Stomach (tissue), 9 donors: ENCODE results near the gene ADAMTS15. TPM values are rescaled to one million over a fixed set of nuclear protein-coding genes. Genes with fewer than 3 reads are reported as not detected.

Source experiments
- DNase-seq, 2 donors: peaks; one replicate each; pipeline versions ENCODE4 v3.0.0 to v3.0.0-alpha.2; 2013 to 2019
- H3K27ac ChIP-seq, 5 donors: fragments of 200-600 bp in 4 of 5; sonication (generic) in 4 of 5; one replicate each; pipeline ENCODE4 v1.5.1; 2013 to 2019; ENCODE audit warnings: mild to moderate bottlenecking in 1 of 5, moderate library complexity in 1 of 5
- H3K27me3 ChIP-seq, 3 donors: fragments of 200-600 bp; sonication (generic); one replicate each; pipeline ENCODE4 v1.5.1; 2017 to 2019; ENCODE audit warnings: mixed run types in 1 of 3
- H3K36me3 ChIP-seq, 4 donors: fragments of 200-600 bp; sonication (generic); 1 replicate in 3 of 4; 2 replicates in 1 of 4; pipeline ENCODE4 v1.5.1; 2016 to 2019
- H3K4me1 ChIP-seq, 4 donors: fragments of 200-600 bp; sonication (generic); one replicate each; pipeline ENCODE4 v1.5.1; 2016 to 2019
- H3K4me3 ChIP-seq, 4 donors: fragments of 200-600 bp; sonication (generic) in 3 of 4; one replicate each; pipeline ENCODE4 v1.5.1; 2016 to 2019; ENCODE audit warnings: mild to moderate bottlenecking in 1 of 4
- H3K9me3 ChIP-seq, 4 donors: fragments of 200-600 bp; sonication (generic); one replicate each; pipeline ENCODE4 v1.5.1; 2016 to 2019
- CTCF ChIP-seq, 7 experiments: fragments of 450-650 bp in 4 of 7; fragments of 200-600 bp in 3 of 7; sonication (generic) in 3 of 7; IDR thresholded peaks; one replicate each; pipeline ENCODE4 v1.5.1; 2016 to 2019; ENCODE audit warnings: antibody characterized with exemption in 7 of 7, control low read depth in 2 of 7, mild to moderate bottlenecking in 1 of 7
- EP300 ChIP-seq: sonication (generic); formaldehyde crosslinking; IDR thresholded peaks from one replicate; pipeline ENCODE4 v1.6.1; 2017; ENCODE audit warnings: antibody characterized with exemption
- POLR2A ChIP-seq, 4 donors: fragments of 450-650 bp; IDR thresholded peaks; one replicate each; pipeline ENCODE4 v1.6.1; 2016; ENCODE audit warnings: antibody characterized with exemption in 4 of 4, control low read depth in 2 of 4, mild to moderate bottlenecking in 1 of 4, moderate library complexity in 1 of 4
- POLR2AphosphoS5 ChIP-seq, 3 donors: sonication (generic); formaldehyde crosslinking; IDR thresholded peaks; one replicate each; pipeline ENCODE4 v1.6.1; 2016; ENCODE audit warnings: antibody characterized with exemption in 3 of 3
- WGBS, 5 donors: extraction: QIAGEN DNeasy Blood & Tissue Kit in 3 of 5; methylation state at CpG; one replicate each; pipeline versions ENCODE4 v1.1.5 to v1.1.7; 2013 to 2018; 5-methylcytosine and 5-hydroxymethylcytosine counted together
- intact Hi-C: fragments of 100-400 bp; cut with DNase I; formaldehyde crosslinking; loops from one replicate; pipeline ENCODE4 v1.15.1; 2023; ENCODE audit warnings: low total_unique reads
- polyA plus RNA-seq, 3 donors: library from polyadenylated mRNA; stranded (reverse); fragments of 200-250 nt; gene quantifications; one replicate each; pipeline ENCODE4 v1.2.3, GENCODE V29; 2013
- total RNA-seq, 5 donors: library from RNA; depleted of rRNA; stranded (reverse); fragments of >200 nt; gene quantifications; one replicate each; pipeline versions ENCODE4 v1.1.0 to v1.2.3, GENCODE V29; 2014 to 2016
- donor health status: healthy with polysubstance abuse.
- donor health status: Bipolar disorder and iron deficiency.
- donor health status: healthy.

ADAMTS15 gene
- total and polyA plus RNA-seq, 8 donors, result 1.4 to 23.5 (median 2.4) TPM

- no peak for TF ChIP-seq POLR2AphosphoS5 (IDR thresholded peaks at IDR 0.05)
- TF ChIP-seq CTCF (IDR thresholded peaks at IDR 0.05), result no peak
- TF ChIP-seq EP300, result no peak
- no peak for TF ChIP-seq POLR2A (IDR thresholded peaks at IDR 0.05)
- Histone ChIP-seq H3K4me1 (peaks cover 0 to 48% (median 17%) of the 10 kb centered on the region in 4 donors), H3K27ac (peak overlapping the region in 1 of 5 donors; percentile 86), H3K27me3 (peaks cover 0 to 9% (median 6%) of the 10 kb centered on the region in 3 donors), H3K36me3 (peaks cover 0 to 9% (median 3%) of the 10 kb centered on the region in 4 donors), H3K4me3 (no peak overlapping the region), H3K9me3 (no peaks in the 10 kb centered on the region)
- intact Hi-C loops, result no loop called here
- no peak for DNase-seq
- WGBS, 5 donors, result 87 to 91% (median 88%) methylated on average over 8 to 11 of the region's 11 CpGs
Measured at GRCh38 chr11:130405428-130405827, 43.0 kb upstream of the ADAMTS15 start.

GRCh38 chr11:130407978-130408377 lies 40.5 kb upstream of the ADAMTS15 start:
- 41 to 63% (median 54%) methylated on average over 7 of the region's 7 CpGs for WGBS, 5 donors
- Histone ChIP-seq H3K36me3 (peaks cover 0 to 12% (median 3%) of the 10 kb centered on the region in 4 donors), H3K4me1 (peaks cover 0 to 24% (median 9%) of the 10 kb centered on the region in 4 donors), H3K27ac (peak overlapping the region in 2 of 5 donors; percentile 33 to 86), H3K9me3 (no peaks in the 10 kb centered on the region), H3K27me3 (peaks cover 0 to 9% (median 6%) of the 10 kb centered on the region in 3 donors), H3K4me3 (no peak overlapping the region)
- DNase-seq, result no peak
- intact Hi-C loops, result no loop called here
- TF ChIP-seq POLR2AphosphoS5 (IDR thresholded peaks at IDR 0.05) (peak in 1 of 3 donors; percentile 17), CTCF (IDR thresholded peaks at IDR 0.05) (no peak), POLR2A (IDR thresholded peaks at IDR 0.05) (no peak), EP300 (no peak)

- H3K4me1 ChIP-seq, result peaks cover 0 to 20% (median 6%) of the 10 kb centered on the region in 4 donors
- intact Hi-C loops, result no loop called here
- H3K9me3 ChIP-seq, result no peaks in the 10 kb centered on the region
- H3K4me3 ChIP-seq, result no peak overlapping the region
- no peak for TF ChIP-seq EP300
- no peak for TF ChIP-seq CTCF (IDR thresholded peaks at IDR 0.05)
- no peak for TF ChIP-seq POLR2AphosphoS5 (IDR thresholded peaks at IDR 0.05)
- no peak for TF ChIP-seq POLR2A (IDR thresholded peaks at IDR 0.05)
- DNase-seq, result no peak
- H3K36me3 ChIP-seq, result peaks cover 0 to 12% (median 3%) of the 10 kb centered on the region in 4 donors
- 68 to 78% (median 76%) methylated on average over 12 to 18 of the region's 18 CpGs for WGBS, 5 donors
- H3K27me3 ChIP-seq, result peaks cover 0 to 9% (median 6%) of the 10 kb centered on the region in 3 donors
- H3K27ac ChIP-seq, result peak overlapping the region in 3 of 5 donors; percentile 12 to 86 (median 14)
Measured at GRCh38 chr11:130408401-130408890, 40.0 kb upstream of the ADAMTS15 start.

- Histone ChIP-seq H3K9me3 (no peaks in the 10 kb centered on the region), H3K27ac (peak overlapping the region in 1 of 5 donors; percentile 86), H3K36me3 (peaks cover 0 to 12% (median 3%) of the 10 kb centered on the region in 4 donors), H3K27me3 (peaks cover 0 to 9% (median 6%) of the 10 kb centered on the region in 3 donors), H3K4me1 (peaks cover 0 to 17% (median 2%) of the 10 kb centered on the region in 4 donors), H3K4me3 (no peak overlapping the region)
- no peak for DNase-seq
- TF ChIP-seq POLR2A (IDR thresholded peaks at IDR 0.05), result no peak
- TF ChIP-seq CTCF (IDR thresholded peaks at IDR 0.05), result no peak
- no peak for TF ChIP-seq POLR2AphosphoS5 (IDR thresholded peaks at IDR 0.05)
- intact Hi-C loops, result no loop called here
- 75 to 84% (median 79%) methylated on average over 8 of the region's 8 CpGs for WGBS, 5 donors
Measured at GRCh38 chr11:130408901-130409300, 39.5 kb upstream of the ADAMTS15 start.
